ENCODE results near the gene RNF214.

GRCh38 chr11:117223741-117224689, 8.5 kb upstream of the RNF214 start:
- TF ChIP-seq CTCF (IDR thresholded peaks at IDR 0.05) (no peak), POLR2AphosphoS5 (IDR thresholded peaks at IDR 0.05) (no peak), EP300 (IDR thresholded peaks at IDR 0.05) (no peak), POLR2A (IDR thresholded peaks at IDR 0.05) (no peak)
